ENCODE measurements around the gene MYBPH.

MYBPH gene

DNA sequence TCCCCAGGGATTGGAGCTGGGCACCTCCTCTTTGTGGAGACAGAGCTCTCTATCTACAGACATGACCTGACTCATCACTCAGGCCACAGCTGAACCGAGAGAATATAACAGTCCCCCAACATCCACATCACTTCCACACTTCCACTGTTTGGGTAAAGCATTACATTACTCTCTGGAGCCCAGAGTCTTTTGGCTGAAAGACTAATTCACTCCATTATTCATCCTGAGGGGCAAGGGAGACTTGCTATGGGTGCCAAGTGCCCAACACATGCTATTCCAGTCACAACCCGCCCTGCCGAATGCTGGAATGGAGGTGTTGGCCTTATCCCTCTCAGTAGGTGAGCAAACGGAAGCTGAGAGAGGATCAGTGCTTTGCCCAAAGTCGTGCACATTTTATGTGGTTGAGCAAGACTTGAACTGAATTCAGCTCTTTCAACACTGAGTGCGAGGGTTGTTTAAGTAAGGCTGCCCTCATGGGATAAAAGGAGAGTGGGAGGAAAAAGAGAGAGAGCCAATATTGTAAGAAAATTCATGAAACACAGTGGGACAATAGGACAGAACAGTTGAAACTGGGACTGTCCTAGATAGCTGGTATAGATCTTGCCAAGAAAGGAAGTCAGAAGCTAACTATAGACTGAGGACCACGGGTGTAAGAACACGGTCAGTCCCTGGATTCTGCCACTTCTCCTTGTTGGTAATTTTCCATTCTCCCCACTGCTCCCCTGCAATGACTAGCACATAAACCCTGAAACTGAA, 24.4 kb upstream of the MYBPH start:
- no peak for DNase-seq (ENCODE audit: low spot score)

DNA sequence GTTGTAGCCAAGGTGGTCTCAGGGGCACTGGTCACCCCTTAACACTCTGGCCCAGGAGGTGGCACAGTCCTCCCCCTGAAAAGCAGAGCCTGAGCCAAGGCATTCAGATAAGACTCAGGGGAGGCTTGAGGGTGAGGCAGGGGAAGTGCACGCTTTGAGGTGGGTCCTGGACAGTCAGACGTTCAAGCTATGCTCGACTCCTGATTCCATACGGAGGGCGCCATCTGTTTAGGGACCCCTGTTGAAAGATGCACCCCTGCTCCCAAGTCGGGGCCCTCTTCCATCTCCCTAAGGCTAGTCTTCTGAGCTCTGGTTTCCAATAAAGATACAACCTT, 23.8 kb upstream of the MYBPH start:
- no peak for DNase-seq (ENCODE audit: low spot score)

DNA sequence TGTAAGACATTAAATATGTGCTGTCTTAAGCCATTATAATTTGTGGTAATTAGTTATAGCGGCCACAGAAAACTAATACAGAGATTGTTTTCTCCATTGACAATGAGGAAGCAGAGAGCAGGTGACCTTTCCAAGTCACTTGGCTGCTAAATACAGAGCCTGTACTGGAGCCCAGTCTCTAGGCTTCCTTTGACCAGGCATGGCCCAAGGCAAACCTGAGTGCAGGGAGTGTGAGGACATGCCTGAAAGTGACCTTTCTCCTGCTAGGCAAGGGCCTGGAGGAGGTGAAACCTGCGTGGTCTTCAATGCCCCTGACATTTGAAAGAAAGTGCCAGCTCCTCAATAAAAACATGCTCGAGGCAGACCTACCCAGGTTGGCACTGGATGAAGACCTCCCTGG, 23.4 kb upstream of the MYBPH start:
- no peak for DNase-seq (ENCODE audit: low spot score)

DNA sequence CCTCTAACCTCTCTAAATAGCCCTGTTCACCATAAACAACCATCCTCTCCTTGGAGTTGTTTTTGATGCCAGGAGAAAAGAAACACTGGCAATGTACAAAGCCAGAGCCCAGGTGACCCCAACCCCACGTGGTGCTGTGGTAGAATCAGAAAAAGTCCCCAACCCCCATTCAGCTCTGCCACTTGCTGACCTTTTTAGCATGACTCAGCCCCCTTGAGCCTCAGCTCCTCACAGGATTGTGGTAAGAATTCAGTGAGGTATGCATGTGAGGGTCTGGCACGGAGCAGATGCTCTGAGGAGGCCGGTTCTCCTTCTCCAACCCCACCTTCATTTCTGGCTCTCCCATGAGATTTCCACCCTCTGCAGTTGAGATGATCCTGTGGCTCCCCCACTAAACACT, 22.0 kb upstream of the MYBPH start:
- DNase-seq (ENCODE audit: low spot score): no peak

DNA sequence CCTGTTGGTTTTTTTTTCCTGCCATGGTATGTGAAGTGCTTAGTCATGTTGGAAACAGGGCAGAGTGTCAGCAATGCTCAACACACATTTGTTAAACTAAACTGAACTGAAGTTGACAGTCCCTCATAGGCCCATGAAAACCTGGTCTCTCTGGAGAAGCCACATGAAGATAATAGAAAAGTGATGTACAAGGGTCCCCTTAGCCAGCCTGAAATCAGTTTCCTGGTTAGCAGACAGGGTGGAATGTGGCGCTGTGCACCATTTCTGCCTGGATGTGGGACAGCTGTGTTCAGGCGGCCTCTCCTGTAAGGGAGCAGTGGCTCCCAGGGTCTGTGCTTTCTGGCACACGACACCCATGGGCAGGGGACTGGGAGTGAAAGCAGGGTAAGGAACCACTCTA, 20.7 kb upstream of the MYBPH start:
- no peak for DNase-seq (ENCODE audit: low spot score)

DNA sequence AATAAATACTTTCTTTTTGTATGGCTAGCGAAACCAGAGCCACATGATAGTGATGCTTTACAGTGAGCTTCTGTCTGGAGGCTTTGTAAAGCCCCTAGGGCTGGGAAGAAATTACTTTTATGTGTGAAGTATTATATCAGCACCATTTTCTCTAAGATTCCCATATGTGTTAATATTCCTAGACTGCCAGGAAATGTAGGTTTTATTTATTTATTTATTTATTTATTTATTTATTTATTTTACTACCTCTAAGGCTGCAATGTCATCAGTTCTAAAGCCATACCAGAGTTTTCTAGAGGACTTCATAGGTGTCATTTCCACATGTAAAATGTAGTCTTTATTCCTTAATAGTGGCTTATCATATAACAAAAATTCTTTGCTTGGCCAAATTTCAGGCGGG, 15.3 kb upstream of the MYBPH start:
- DNase-seq (ENCODE audit: low spot score): no peak

DNA sequence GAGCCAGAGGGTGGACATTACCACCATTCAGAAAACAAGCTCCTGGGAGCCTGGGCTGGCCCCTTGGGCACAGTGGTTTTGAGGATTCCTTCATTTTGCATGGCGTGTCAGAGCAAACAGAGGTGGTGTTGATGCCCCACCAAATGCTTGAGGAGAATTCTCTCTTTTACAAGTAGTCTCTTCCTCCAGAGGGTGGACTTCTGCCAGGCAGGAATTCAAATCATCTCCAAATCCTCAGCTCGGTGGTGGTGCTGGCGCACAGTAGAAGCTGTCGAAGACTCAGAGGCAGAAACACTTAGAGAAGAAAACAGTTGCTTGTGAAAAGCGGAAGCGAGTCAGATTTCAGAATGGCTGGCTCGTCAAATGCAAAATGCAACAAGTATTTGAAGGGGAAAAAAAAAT, 14.3 kb upstream of the MYBPH start:
- no peak for DNase-seq (ENCODE audit: low spot score)

DNA sequence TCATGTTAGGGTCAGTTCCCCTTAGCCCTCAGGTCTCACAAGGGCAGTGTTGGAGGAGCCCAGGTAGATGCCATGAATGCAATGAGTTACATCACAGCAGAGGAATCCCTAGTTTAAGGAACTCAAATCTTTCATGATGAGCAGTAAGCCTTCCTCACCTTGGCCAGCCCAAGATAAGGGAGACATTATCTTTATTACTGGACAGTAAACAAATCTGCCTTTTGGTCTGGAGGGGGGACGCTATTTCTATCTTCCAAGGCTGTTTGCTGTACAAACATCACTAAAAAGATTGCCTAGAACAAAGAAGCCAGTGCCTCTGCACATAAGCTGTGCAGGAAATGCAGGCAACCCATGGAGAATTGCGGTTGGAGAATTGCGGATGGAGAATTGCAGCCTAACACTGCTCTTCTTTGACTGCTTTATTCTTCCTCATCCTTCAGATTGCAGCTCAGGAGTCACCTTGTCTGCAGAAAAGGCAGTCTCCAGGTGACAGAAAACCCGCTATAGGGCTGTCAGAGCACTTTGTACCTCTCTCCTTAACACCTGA, 13.1 kb upstream of the MYBPH start:
- DNase-seq (ENCODE audit: low spot score): no peak

DNA sequence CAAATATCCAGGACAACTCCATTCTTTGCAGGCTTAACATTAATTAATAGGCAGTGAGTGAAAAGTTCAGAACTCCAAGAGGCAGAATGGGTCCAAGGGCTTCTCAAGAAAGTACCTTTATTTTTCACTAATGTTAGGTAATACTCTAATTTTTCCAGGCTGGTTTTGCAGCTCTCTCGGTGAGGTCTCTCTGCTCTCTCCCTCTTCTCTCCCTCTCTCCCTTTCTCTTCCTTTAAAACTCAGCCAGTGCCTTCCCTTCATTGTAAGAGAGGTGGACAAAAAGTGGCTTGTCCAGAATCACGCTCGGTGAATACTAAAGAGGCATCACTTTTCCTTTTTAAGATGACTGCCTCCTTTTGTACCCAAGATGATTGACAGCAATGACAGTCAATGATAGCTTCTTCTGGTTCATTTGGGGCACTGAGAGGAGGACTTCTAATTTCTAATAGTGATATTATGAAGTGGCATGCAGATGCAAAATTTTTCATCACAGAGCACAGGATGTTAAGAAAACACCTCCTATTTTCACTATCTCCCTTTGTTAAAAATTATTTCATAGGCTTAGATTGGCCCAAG, 12.2 kb upstream of the MYBPH start:
- DNase-seq (ENCODE audit: low spot score): no peak

DNA sequence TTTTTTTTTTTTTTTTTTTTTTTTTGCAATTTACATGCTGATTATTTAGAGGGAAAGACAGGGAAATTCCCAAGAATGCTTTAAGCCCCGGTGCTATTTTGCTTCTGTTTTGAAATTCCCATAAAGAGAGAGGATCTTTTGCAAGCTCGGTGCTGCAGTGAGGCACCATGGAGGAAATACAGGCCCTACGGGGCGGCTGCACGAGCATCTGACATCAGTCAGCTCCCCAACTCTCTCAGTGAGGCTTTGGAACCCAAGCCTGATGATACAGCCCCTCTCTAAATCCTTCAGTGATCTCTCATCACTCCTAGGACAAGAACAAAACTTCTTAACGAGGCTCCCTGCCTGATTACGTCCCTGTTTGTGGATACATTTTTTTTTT, 11.7 kb upstream of the MYBPH start:
- no peak for DNase-seq (ENCODE audit: low spot score)

DNA sequence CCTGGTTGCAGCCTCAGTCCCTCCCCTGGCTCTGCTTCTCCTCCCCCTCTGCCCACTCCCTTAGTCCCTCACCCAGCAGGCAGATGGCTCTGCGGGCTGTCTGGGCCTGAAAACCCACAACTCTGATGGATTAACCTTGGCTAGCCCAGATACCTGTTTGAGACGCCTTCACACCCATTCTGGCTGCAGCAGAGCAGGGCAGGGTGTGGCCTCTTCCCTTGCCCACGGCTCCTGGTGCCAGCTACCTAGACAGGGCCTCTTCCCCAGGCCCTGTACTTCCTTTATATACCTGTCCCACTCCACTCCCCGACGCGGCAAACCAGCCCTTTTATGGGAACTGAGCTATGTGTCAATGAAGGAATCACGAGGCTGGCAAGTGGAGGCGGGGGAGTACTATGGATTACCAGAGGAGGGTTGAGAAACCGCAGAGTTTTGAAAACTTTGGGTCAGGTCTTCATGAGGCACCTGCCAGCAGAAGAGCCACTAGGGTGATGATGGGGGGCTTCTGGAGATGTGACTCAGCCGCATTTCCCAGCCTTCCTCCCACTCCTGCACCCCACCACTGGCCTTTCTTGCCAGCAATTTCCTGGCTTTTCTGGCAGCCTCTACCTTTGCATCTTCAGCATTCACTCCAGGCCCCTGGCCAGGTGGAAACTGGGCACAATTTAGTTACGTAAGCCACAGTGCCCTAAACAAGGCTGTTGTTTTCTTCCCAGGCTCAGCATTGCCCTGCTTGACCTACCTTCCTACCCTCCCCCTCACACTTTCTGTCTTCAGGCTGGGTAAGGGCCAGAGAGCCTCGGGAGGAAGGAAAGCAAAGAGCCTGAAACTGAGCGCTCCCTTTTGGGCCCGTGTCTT, 11.0 kb upstream of the MYBPH start, which contains the start of gene CHI3L1:
Gene CHI3L1, minus strand, starts transcription at position 259 of the 858 bp plus-strand sequence. Its CDS starts 81 bp downstream, at position 178.
- no peak for DNase-seq (ENCODE audit: low spot score)

DNA sequence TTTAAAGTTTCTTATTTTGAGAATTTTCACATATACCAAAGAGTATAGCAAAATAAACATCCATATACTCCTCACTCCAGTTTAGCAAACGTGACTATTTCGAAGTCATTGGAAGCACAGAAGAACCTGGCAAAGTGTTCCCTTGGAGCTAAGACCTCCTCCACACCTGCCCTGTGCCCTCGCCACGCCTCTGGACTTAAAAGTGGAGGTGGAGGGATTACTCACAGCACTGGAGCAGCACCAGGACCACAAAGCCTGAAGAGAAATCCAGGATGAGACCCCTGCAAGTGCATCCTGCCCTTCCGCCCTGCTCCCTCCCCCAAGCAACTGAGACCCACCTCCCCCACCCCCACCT, 10.4 kb upstream of the MYBPH start:
- DNase-seq (ENCODE audit: low spot score): no peak

DNA sequence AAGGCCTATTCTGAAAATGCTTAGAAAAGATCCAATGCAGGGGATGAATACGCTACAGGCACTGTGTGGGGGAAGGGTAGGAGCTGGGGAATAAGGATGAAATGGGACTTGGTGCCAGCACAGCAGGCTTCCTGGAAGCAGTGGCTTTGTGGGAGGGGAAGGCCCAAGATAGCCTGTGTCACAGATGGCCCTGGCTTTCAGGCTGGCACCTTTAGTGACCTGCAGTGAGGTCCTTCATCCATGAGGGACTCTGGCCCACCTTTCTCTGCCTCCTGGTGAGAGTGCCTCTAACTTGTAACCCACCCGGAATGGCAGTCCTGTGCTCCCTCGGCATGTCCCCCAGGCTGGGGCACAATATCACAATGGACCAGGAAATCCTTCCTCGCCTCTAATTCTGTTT, 10.0 kb upstream of the MYBPH start:
- DNase-seq (ENCODE audit: low spot score): no peak

DNA sequence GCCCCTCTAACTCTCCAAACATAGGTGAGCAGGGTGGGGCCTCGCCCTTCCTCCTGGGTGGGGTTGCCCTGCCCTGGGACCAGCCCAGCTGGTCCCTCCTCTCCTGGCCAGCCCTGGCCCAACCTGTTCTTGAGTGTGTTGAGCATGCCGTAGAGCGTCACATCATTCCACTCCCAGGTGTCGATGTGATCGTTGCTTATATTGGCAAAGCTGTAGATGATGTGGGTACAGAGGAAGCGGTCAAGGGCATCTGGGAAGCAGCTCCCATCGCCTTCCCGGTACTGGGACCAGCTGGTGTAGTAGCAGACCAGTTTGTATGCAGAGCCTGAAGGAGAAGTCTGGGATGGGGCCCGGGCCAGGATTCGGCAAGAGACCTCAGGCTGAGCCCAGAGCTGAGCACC, 9.4 kb upstream of the MYBPH start:
- DNase-seq (ENCODE audit: low spot score): no peak

DNA sequence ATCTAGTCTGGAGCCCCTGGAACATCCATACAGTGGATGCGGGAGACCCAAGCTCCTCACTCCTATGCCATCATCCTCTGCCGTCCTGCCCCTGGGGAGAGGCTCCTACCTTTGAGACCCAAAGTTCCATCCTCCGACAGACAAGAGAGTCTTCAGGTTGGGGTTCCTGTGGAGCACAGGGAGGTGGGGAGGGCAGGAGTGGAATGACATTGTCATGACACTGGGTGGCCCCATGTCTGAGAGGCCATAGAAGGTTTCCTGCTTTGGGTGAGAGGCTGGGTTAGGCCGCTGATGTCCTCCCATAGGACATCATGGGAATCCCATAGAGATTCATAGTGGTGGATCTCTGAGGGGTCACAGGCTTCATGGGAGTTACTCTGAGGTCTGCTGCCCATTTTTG, 8.8 kb upstream of the MYBPH start:
- no peak for DNase-seq (ENCODE audit: low spot score)

DNA sequence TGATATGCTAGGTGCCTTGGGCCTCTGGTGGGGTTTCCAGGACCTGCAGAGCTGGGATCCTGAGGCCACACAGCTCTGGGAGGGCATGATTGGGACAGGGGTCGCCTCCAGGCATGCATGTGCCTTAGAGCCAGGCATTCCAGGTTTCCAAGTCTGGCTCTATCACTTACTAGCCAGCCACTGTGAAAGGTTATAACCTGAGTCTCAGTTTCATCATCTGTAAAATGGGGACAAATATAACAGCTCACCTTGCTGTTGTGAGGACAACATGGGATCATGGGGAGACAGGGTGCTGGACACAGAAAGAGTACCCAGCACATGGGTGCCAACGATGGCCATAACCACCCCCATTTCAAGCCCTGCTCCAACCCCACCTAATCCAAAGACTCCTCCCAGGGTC, 8.2 kb upstream of the MYBPH start:
- no peak for DNase-seq (ENCODE audit: low spot score)

DNA sequence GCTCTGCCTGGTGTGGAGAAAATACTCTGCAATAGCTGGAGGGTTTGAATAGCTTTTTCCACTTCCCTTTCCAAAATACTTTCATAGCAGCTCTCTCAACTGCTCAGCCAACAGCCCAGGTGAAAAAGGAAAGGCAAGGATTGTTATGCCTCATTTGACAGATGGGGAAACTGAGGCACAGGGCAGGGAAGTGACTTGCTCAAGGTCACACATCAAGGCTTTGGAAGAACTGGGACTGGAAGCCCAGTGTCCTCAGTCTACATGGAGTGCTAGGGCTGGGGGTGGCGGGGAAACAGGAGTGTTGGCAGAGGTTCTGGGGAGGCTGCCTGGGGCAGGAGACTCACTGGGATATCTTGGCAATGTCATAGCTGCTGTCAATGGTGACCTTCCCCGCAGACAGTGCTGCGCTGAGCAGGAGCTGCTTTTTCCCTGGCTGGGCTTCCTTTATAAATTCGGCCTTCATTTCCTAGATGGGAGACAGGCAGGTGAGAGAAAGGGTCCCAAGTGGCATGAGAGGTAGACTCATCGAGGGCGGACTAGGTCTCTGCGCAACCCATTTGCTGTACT, 6.8 kb upstream of the MYBPH start:
- DNase-seq (ENCODE audit: low spot score): no peak

DNA sequence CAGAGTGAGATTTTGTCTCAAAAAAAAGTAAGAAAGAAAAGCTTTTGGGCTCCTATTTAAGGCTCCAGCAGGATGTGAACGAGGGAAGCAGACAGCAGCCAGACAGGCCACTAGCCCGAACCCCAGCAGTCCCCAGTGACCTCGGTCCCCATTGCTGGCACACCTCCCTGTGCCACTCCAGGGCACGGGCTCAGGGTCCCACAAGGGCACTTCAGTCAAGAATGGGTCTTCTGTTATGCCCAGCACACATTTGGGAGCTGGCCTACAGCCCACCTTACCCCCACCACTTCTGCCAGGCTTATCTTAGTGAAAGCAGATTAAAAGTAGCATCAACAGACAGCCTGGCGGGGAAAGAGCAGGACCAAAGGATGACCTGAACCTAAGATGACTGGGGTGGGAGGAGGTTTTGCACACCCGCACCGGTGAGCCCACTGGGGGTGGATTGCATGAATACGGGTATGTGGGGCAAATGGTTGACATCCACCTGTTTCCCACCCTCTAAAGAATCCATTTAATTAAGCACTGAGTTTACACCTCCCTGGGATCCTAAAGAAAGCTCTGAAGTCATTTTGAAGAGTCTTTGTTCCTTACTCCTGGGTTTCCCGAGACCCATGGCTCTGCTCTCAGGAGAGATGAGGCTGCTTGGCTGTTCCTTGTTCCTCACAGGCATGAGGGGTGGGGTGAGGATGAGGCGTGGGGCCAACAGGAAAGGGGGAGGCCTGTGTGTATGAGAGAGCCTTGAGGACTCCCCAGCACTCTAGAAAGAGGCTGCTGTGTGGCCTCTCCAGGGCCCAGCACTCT, 6.2 kb upstream of the MYBPH start:
- no peak for DNase-seq (ENCODE audit: low spot score)

DNA sequence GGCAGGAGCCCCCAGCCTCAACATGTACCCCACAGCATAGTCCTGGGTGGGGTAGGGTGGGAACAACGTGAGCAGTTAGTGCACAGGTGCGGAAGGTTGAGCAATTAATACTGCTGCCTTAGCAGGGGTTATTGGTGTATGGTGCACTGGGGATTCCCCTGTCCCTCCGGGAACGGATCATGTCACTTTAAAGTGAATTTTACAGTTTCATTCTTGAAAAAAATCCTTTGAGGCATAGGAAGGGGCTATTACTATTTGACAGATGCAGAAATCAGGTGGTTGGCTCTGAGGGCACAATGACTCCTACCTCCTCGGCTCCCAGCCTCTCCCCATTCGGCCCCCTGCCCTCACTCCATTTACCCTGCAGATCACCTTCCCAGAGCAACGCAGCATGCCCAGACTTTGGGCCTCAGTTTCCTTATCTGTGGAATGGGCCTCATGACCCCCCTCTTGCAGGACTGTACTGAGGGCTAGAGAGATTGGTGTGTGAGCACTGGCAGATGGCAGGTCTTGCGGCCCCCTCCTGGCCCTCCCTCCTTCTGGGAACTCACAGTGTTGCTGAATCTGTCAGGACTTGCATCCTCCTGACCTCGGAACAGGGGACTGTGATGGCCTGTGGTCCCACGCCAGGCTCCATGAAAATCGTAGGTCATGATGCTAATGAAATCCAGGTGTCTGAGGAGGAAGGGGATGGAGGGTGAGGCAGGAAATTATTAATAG, 5.1 kb upstream of the MYBPH start:
- no peak for DNase-seq (ENCODE audit: low spot score)

DNA sequence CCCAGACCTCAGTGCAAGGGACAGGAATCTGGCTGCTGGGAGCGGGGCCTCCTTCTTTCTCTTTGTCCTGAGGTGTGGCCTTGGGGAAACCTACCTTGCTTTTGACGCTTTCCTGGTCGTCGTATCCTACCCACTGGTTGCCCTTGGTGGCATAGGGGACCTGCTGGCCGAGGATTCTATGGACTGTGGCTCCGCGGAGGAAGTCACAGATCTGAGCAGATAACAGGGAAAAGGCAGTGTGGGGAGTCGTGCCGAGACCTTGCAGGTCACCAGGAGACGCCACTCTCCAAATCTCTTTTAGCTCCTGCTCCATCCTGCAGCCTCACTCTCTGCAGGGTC, 4.0 kb upstream of the MYBPH start:
- no peak for DNase-seq (ENCODE audit: low spot score)
